Parathyroid adenoma (tissue), 2 donors: ENCODE measurements around the gene LBX2.

Experiments used
- H2AFZ ChIP-seq: fragments of 300-600 bp; sonication (generic); one replicate; pipeline ENCODE4 v1.7.0; 2017; ENCODE audit warnings: antibody characterized with exemption, mild to moderate bottlenecking
- H3K27ac ChIP-seq: fragments of 300-600 bp; sonication (generic); one replicate; pipeline ENCODE4 v1.7.0; 2017
- H3K27me3 ChIP-seq: fragments of 300-600 bp; sonication (generic); one replicate; pipeline ENCODE4 v1.7.0; 2017; ENCODE audit warnings: low read length; ENCODE audit not compliant: control insufficient read depth, insufficient read depth
- H3K36me3 ChIP-seq: fragments of 300-600 bp; sonication (generic); one replicate; pipeline ENCODE4 v1.7.0; 2017; ENCODE audit warnings: low read length; ENCODE audit not compliant: control insufficient read depth, insufficient read depth
- H3K4me1 ChIP-seq: fragments of 300-600 bp; sonication (generic); one replicate; pipeline ENCODE4 v1.7.0; 2017; ENCODE audit warnings: control low read depth
- H3K4me2 ChIP-seq: fragments of 300-600 bp; sonication (generic); one replicate; pipeline ENCODE4 v1.7.0; 2017; ENCODE audit warnings: low read length
- H3K4me3 ChIP-seq: fragments of 300-600 bp; sonication (generic); one replicate; pipeline ENCODE4 v1.7.0; 2017; ENCODE audit warnings: low read depth, low read length
- H3K79me2 ChIP-seq: fragments of 300-600 bp; sonication (generic); one replicate; pipeline ENCODE4 v1.7.0; 2017; ENCODE audit warnings: control low read depth
- H3K9ac ChIP-seq: fragments of 300-600 bp; sonication (generic); one replicate; pipeline ENCODE4 v1.7.0; 2017; ENCODE audit warnings: mild to moderate bottlenecking
- H3K9me3 ChIP-seq: fragments of 300-600 bp; sonication (generic); one replicate; pipeline ENCODE4 v1.7.0; 2017; ENCODE audit warnings: low read length; ENCODE audit not compliant: control insufficient read depth
- CTCF ChIP-seq: fragments of 300-600 bp; sonication (generic); IDR thresholded peaks from one replicate; pipeline ENCODE4 v1.7.0; 2017; ENCODE audit warnings: antibody characterized with exemption, mild to moderate bottlenecking
- donor health status: primary hyperparathyroidism.

Gene LBX2

GRCh38 chr2:74514368-74515270 is 15.2 kb upstream of the LBX2 start, which contains the start of gene TLX2:
TLX2 (plus strand) TSS chr2:74514450; CDS start chr2:74514807, 357 bp downstream.
- Histone ChIP-seq H3K27me3 (no peaks in the 10 kb centered on the region), H2AFZ (no peak within 1 kb of the TSS), H3K36me3 (no peaks in the 10 kb centered on the region), H3K4me2 (peak within 1 kb of the TSS; percentile 57), H3K79me2 (no peaks in the 10 kb centered on the region), H3K9ac (no peak within 1 kb of the TSS), H3K4me3 (peak within 1 kb of the TSS; percentile 39), H3K4me1 (no peaks in the 10 kb centered on the region), H3K9me3 (no peaks in the 10 kb centered on the region), H3K27ac (no peak within 1 kb of the TSS)
- TF ChIP-seq CTCF: no peak

DNA sequence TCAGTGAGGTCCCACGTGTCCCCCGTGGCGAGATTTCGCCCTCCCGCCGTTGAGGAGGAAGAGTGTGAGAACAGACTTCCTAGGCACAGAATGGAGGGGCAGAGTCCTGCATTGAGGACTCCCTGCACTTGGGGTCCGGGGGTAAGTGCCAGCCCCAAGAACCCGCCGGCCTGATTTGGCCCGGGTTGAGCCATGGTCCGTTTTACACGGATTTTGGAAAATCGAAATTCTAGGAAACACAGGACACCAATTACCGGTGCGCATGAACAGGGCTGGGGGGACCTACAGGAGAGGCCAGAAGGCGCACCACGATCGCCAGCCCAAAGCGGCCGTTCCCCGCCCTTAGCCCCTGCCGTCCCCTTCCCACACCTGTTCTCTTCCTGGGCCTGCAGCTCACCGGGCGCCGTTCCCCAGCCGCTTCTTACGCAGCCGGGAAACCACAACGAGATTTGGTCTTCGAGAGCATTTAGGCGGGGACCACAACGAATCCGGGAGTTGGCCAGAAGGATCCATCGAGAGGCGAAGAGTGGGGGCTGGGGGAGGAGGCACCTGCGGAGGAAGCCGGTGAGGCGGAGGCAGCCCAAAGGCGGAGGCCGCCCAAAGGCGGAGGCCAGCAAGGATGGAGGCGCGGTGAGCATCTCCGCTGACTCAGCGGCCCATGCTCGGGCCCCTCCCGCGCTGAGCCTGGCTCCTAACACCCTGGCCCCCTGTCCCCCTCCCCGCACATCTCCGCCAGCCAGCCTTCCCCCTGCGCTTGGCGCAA is 14.4 kb upstream of the LBX2 start:
- Histone ChIP-seq H3K4me1 (no peaks in the 10 kb centered on the region), H2AFZ (no peak overlapping the region), H3K36me3 (no peaks in the 10 kb centered on the region), H3K27ac (no peak overlapping the region), H3K9me3 (no peaks in the 10 kb centered on the region), H3K79me2 (no peaks in the 10 kb centered on the region), H3K4me2 (no peak overlapping the region), H3K27me3 (no peaks in the 10 kb centered on the region), H3K4me3 (no peak overlapping the region), H3K9ac (no peak overlapping the region)
- TF ChIP-seq CTCF: no peak

- Histone ChIP-seq H3K9me3 (no peaks in the 10 kb centered on the region), H3K4me1 (peaks cover 4% of the 10 kb centered on the region), H3K27ac (no peak overlapping the region), H3K4me2 (no peak overlapping the region), H3K4me3 (no peak overlapping the region), H2AFZ (no peak overlapping the region), H3K36me3 (no peaks in the 10 kb centered on the region), H3K79me2 (no peaks in the 10 kb centered on the region), H3K9ac (no peak overlapping the region), H3K27me3 (no peaks in the 10 kb centered on the region)
- TF ChIP-seq CTCF: no peak
Measured at GRCh38 chr2:74512744-74513604, 13.6 kb upstream of the LBX2 start.

DNA sequence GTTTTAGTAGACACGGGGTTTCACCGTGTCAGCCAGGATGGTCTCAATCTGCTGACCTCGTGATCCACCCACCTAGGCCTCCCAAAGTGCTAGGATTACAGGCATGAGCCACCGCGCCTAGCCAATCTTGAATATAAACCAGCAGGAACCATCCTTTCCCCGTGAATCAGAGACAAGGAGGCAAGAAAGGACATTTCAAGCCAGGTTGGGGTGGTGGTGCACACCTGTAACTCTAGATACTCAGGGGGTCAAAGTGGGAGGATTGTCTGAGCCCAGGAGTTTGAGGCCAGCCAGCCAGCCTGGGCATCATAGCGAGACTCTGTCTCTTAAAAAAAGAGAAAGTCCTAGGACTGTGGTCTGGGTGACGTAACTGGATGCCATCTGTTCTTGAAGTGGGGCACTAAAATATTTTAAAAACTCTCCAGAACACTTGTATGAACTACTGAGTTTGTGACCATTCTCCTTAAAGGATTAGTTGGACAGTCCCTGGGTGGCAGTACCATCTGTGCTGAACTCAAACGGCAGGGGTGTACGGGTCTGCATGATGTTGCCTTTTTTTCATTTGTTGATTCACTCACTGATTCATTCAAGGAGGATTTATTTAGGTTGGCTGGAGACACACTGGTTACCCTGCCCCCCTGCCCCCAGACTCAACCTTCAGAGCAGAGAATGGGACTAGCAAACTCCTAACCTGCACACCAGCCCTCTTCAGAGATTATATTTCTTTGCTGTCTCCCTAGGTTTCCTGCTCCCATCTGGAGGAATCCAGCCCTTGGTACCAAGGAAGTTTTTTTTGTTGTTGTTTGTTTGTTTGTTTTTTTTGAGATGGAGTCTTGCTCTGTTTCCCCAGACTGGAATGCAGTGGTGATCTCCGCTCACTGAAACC is 11.9 kb upstream of the LBX2 start:
- H3K9me3 ChIP-seq: no peaks in the 10 kb centered on the region
- H3K4me1 ChIP-seq: peaks cover 10% of the 10 kb centered on the region
- no peaks in the 10 kb centered on the region for H3K27me3 ChIP-seq
- peaks cover 4% of the 10 kb centered on the region for H3K79me2 ChIP-seq
- no peaks in the 10 kb centered on the region for H3K36me3 ChIP-seq
- H3K4me2 ChIP-seq: no peak overlapping the region
- TF ChIP-seq CTCF: no peak
- no peak overlapping the region for H3K27ac ChIP-seq
- H3K4me3 ChIP-seq: no peak overlapping the region
- no peak overlapping the region for H2AFZ ChIP-seq
- no peak overlapping the region for H3K9ac ChIP-seq
